ENCODE results near the gene BTG4. TPM values are rescaled to one million over a fixed set of nuclear protein-coding genes. Genes with fewer than 3 reads are reported as not detected.

The BTG4 gene
- total RNA-seq, 1 donor from 2014 or later = not detected

GRCh38 chr11:111514216-111515031 is 2.2 kb upstream of the BTG4 start, which contains the start of gene HOATZ:
TSS of gene HOATZ (plus strand) at chr11:111514778. CDS start at chr11:111514785, 7 bp downstream.
- intact Hi-C loops (cut with DNase I) = no loop called here
- ATAC-seq (ENCODE audit: poor library complexity) (no peak), DNase-seq (no peak)

- no peak for ATAC-seq (ENCODE audit: poor library complexity)
Measured at GRCh38 chr11:111513240-111513605, 1.0 kb upstream of the BTG4 start.

GRCh38 chr11:111510311-111510710 is 1.9 kb downstream of the BTG4 start:
- no peak for DNase-seq
- intact Hi-C loops (cut with DNase I) = no loop called here
- ATAC-seq (ENCODE audit: poor library complexity) = no peak

More at GRCh38 chr11:111513240-111513605, 1.0 kb upstream of the BTG4 start:
- intact Hi-C loops (cut with DNase I) = no loop called here
- no peak for DNase-seq

DNA sequence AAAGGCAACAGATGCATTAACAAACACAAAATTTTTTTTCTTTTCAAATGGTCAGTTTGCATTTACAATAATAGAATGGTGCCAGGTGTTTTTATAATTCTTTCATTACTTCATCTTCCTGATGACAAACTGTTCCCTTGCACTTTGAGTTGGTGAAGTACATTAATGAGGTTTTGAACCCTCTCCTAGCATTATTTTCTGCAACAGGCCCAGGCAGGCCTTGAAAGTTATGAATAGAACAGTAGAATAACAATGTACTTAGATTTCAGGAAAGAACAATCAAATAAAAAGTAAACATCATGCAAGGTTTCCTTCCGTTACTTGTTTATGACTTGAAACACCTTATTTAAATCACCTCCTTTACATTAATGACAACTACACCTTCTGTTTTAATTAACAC is 9.6 kb downstream of the BTG4 start:
- ATAC-seq (ENCODE audit: poor library complexity) (no peak), DNase-seq (no peak)
- intact Hi-C loops (cut with DNase I) = no loop called here

- no peak for DNase-seq
- intact Hi-C loops (cut with DNase I) = no loop called here
- ATAC-seq (ENCODE audit: poor library complexity) = no peak
Measured at GRCh38 chr11:111500481-111500880, 11.7 kb downstream of the BTG4 start.

DNA sequence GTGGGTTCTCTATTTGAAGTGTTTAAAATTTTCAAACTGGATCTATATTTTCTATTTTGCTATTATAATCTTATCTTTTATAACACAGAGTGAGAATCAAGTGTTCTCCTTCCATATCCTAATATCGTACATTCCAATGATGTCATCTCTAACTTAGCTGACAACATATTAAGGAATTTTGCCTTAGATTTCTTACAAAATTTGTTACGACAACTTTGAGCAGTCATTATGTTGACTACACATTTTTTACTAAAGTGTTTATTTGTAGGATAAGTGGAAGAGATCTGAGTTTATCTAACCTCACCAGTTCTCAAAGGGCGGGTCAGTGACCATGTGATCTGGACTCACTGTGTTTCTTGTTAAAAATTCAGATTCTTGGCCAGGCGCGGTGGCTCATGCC is 12.7 kb downstream of the BTG4 start:
- intact Hi-C loops (cut with DNase I) = no loop called here
- DNase-seq (no peak), ATAC-seq (ENCODE audit: poor library complexity) (no peak)

GRCh38 chr11:111494040-111494439 is 18.1 kb downstream of the BTG4 start:
- no peak for DNase-seq
- no peak for ATAC-seq (ENCODE audit: poor library complexity)
- intact Hi-C loops (cut with DNase I) = no loop called here

- DNase-seq (no peak), ATAC-seq (ENCODE audit: poor library complexity) (no peak)
- intact Hi-C loops (cut with DNase I) = no loop called here
Measured at GRCh38 chr11:111490496-111490895, 21.7 kb downstream of the BTG4 start.

DNA sequence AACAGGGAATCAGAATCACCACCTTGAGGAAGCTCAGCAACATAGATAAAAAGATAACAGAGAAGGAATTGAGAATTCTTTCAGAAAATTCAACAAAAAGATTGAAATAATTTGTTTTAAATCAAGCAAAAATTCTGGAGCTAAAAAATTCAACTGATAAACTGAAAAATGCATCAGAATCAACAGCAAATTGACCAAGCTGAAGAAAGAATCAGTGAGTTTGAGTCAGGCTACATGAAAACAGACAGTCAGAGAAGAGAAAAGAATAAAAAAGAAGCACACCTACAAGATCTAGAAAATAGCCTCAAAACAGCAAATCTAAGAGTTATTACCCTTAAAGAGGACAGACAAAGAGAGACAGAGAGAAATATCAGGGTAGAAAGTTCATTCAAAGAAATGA is 28.8 kb downstream of the BTG4 start:
- ATAC-seq (ENCODE audit: poor library complexity) = no peak
- intact Hi-C loops (cut with DNase I) = no loop called here
- DNase-seq = no peak

DNA sequence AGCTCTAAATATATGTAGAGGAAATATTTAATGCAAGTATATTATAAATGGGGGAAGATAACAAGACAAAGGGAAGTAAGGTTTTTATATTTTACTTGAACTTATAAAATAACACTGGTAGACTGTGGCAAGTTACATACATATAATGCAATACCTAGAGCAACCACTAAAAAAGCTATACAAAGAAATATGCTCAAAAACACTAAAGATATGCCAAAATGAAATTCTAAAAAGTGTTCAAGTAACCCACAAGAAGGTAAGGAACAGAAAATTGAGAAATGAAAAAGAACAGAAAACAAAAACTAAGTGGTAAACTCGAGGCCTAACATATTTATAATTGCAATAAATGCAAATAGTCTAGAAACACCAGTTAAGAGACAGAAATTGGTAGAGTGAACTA is 32.5 kb downstream of the BTG4 start:
- no peak for ATAC-seq (ENCODE audit: poor library complexity)
- no peak for DNase-seq
- intact Hi-C loops (cut with DNase I) = no loop called here

GRCh38 chr11:111477898-111478297 is 34.3 kb downstream of the BTG4 start:
- no peak for ATAC-seq (ENCODE audit: poor library complexity)
- DNase-seq = no peak
- intact Hi-C loops (cut with DNase I) = no loop called here

DNA sequence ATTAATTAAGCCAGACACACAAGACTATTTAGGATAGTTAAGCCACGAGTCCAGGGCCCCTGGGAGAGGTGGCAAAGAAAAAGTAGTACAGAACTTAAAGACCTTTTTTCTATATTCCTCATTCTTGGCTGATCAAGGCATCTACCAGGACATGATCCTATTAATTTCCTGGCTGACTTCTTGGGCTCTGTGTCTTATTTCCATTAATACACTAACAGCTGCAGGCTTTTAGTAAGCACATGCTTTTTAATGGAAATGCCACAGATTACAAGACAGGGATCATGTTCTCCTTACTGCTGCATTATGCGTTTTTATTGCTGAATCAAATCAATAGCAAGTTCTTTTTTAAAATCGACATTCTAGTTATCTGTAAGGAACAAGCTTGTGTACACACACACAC is 35.2 kb downstream of the BTG4 start:
- intact Hi-C loops (cut with DNase I) = no loop called here
- no peak for DNase-seq
- ATAC-seq (ENCODE audit: poor library complexity) = no peak

GRCh38 chr11:111476366-111476765 is 35.8 kb downstream of the BTG4 start:
- DNase-seq (no peak), ATAC-seq (ENCODE audit: poor library complexity) (no peak)
- intact Hi-C loops (cut with DNase I) = no loop called here

GRCh38 chr11:111474432-111474831 is 37.8 kb downstream of the BTG4 start:
- intact Hi-C loops (cut with DNase I) = no loop called here
- no peak for ATAC-seq (ENCODE audit: poor library complexity)
- no peak for DNase-seq

DNA sequence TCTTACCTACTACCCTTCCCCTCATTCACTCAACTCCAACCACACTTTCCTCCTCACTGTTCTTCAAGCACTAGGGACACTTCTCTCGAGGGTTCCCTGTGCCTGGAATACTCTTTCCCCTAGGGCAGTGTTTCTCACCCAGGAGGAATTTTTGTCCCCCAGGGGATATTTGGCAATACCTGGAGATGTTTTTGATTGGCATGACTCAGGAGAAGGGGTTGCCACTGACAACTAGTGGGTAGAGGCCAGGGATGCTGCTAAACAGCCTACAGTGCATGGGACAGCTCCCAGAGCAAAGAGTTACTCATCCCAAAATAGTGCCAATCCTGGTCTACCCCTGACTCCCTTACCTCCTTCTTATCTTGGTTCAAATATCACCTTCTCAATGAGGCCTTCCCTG is 40.0 kb downstream of the BTG4 start:
- DNase-seq (no peak), ATAC-seq (ENCODE audit: poor library complexity) (no peak)
- intact Hi-C loops (cut with DNase I) = no loop called here

DNA sequence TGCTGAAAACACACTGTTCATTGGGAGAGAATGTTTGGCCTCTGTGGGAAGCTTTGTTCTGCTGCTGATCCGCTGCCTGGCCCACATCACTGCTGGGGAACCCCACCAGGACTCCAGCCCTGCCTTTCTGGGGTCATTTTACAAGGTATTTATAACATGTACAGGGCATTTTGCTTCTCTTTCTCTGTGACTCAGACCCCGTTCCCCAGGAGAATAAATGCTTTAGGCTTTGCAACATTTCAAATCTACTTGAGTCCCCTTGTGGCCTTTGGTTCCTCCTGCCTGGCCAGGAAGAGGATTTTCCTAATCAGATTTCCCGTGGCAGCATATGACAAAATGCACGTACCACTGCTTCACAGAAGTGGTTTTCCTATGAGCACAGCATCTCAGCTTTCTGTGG is 43.0 kb downstream of the BTG4 start:
- no peak for DNase-seq
- no peak for ATAC-seq (ENCODE audit: poor library complexity)
- intact Hi-C loops (cut with DNase I) = no loop called here

GRCh38 chr11:111466615-111467014 is 45.6 kb downstream of the BTG4 start:
- no peak for DNase-seq
- intact Hi-C loops (cut with DNase I) = no loop called here
- no peak for ATAC-seq (ENCODE audit: poor library complexity)

DNA sequence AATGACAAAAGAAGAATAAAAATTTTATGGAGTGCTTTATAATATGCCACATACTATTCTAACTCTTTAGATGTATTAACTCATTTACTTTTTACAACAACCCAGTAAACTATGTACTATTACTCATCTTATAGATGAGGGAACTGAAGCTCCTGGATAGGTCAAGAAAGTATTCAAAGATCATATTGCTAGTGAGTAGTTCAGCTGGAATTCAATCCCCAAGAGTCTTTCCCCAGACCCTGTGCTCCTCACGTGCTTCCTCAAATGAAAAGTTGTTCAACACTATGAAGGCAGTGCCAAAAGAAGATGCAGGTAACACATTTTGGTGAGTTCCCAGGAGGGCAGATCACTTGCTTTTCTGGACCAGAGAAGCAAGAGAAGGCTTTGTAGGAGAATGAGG is 46.8 kb downstream of the BTG4 start:
- ATAC-seq (ENCODE audit: poor library complexity) (no peak), DNase-seq (no peak)
- intact Hi-C loops (cut with DNase I) = no loop called here

- no peak for DNase-seq
- intact Hi-C loops (cut with DNase I) = no loop called here
Measured at GRCh38 chr11:111463276-111463675, 48.9 kb downstream of the BTG4 start.

GRCh38 chr11:111462329-111462728 is 49.9 kb downstream of the BTG4 start:
- DNase-seq = no peak
- intact Hi-C loops (cut with DNase I) = no loop called here
- ATAC-seq (ENCODE audit: poor library complexity) = no peak

More at GRCh38 chr11:111463276-111463675, 48.9 kb downstream of the BTG4 start:
- no peak for ATAC-seq (ENCODE audit: poor library complexity)

All from Right ventricle myocardium superior (tissue), 1 donor.